H1 (cell line): ENCODE results near the gene ZNF526. TPM values are rescaled to one million over a fixed set of nuclear protein-coding genes. Genes with fewer than 3 reads are reported as not detected.

Experiments
- CTCF ChIA-PET: fragments of 300-600 bp; sonication (Branson Sonifier 250); formaldehyde crosslinking; loops from one replicate; lab custom pipeline; 2021; ENCODE audit not compliant: partially characterized antibody; lab: Charles Lee
- POLR2A ChIA-PET: fragments of 300-600 bp; sonication (Branson Sonifier 250); formaldehyde crosslinking; loops from one replicate; lab custom pipeline; 2021; ENCODE audit warnings: inconsistent platforms; ENCODE audit not compliant: partially characterized antibody; lab: Charles Lee
- DNase-seq, 2 experiments: peaks; one replicate each; pipeline versions ENCODE4 v3.0.0 to v3.0.0-alpha.2; 2010 to 2022; ENCODE audit warnings: low spot score in 2 of 2, low read depth in 1 of 2, mixed read lengths in 1 of 2
- FAIRE-seq: peaks from 2 replicates; lab custom pipeline; 2011; peaks lifted over from hg19 to GRCh38; lab: Jason Lieb, UNC
- H2AFZ ChIP-seq: 2 replicates; pipeline ENCODE4 v1.8.1; 2012; ENCODE audit warnings: low read length, inconsistent platforms
- H2AK5ac ChIP-seq: 2 replicates; pipeline ENCODE4 v1.6.1; 2013; ENCODE audit warnings: low read depth, low read length
- H2BK120ac ChIP-seq: replicated peaks from 2 replicates; pipeline ENCODE3; 2013; ENCODE audit warnings: low read depth, low read length, inconsistent platforms
- H2BK12ac ChIP-seq: 2 replicates; pipeline ENCODE4 v1.6.1; 2013; ENCODE audit warnings: low read depth, low read length
- H2BK15ac ChIP-seq: 2 replicates; pipeline ENCODE4 v1.6.1; 2013; ENCODE audit warnings: low read length
- H2BK20ac ChIP-seq: 2 replicates; pipeline ENCODE4 v1.6.1; 2013; ENCODE audit warnings: low read length
- H2BK5ac ChIP-seq: 2 replicates; pipeline ENCODE4 v1.6.1; 2013; ENCODE audit warnings: low read depth, low read length
- H3K14ac ChIP-seq: 2 replicates; pipeline ENCODE4 v1.6.1; 2013; ENCODE audit warnings: inconsistent platforms; ENCODE audit not compliant: insufficient read length
- H3K18ac ChIP-seq: 2 replicates; pipeline ENCODE4 v1.6.1; 2013; ENCODE audit warnings: low read length; ENCODE audit errors: extremely low read depth
- H3K23ac ChIP-seq: 2 replicates; pipeline ENCODE4 v1.6.1; 2013; ENCODE audit warnings: inconsistent platforms; ENCODE audit not compliant: insufficient read length
- H3K23me2 ChIP-seq: 2 replicates; pipeline ENCODE4 v1.6.1; 2013; ENCODE audit warnings: low read depth, low read length
- H3K27ac ChIP-seq: 2 replicates; pipeline ENCODE4 v1.6.1; 2011; ENCODE audit warnings: low read depth, low read length, inconsistent platforms
- H3K27me3 ChIP-seq, 4 experiments: replicated peaks in 1 of 4; 1 replicate in 1 of 4; 2 replicates in 3 of 4; pipeline versions ENCODE4 v1.6.1 to v1.8.1; 2011 to 2013; ENCODE audit warnings: low read length in 3 of 4, mild to moderate bottlenecking in 3 of 4, inconsistent platforms in 2 of 4, mixed read lengths in 2 of 4, moderate library complexity in 1 of 4; ENCODE audit not compliant: control insufficient read depth in 3 of 4, insufficient read depth in 3 of 4; ENCODE audit errors: extremely low read depth in 1 of 4
- H3K36me3 ChIP-seq, 4 experiments: 2 replicates each; pipeline versions ENCODE4 v1.6.1 to v1.8.1; 2011 to 2013; ENCODE audit warnings: mild to moderate bottlenecking in 4 of 4, low read length in 3 of 4, moderate library complexity in 2 of 4, control low read depth in 1 of 4, inconsistent platforms in 1 of 4; ENCODE audit not compliant: insufficient read depth in 4 of 4, control insufficient read depth in 2 of 4
- H3K4ac ChIP-seq: replicated peaks from 2 replicates; pipeline ENCODE3; 2013; ENCODE audit warnings: low read length, low read depth, mixed read lengths, inconsistent platforms; ENCODE audit not compliant: insufficient read length
- H3K4me1 ChIP-seq, 4 experiments: replicated peaks in 1 of 4; 1 replicate in 1 of 4; 2 replicates in 3 of 4; pipeline versions ENCODE4 v1.6.1 to v1.8.1; 2011 to 2013; ENCODE audit warnings: low read length in 3 of 4, inconsistent platforms in 2 of 4, mixed read lengths in 1 of 4; ENCODE audit not compliant: insufficient read depth in 4 of 4, control insufficient read depth in 3 of 4
- H3K4me2 ChIP-seq, 2 experiments: 2 replicates each; pipeline versions ENCODE4 v1.6.1 to v1.8.1; 2011 to 2013; ENCODE audit warnings: low read depth in 2 of 2, low read length in 2 of 2, control low read depth in 1 of 2, inconsistent platforms in 1 of 2, mild to moderate bottlenecking in 1 of 2; ENCODE audit not compliant: insufficient read depth in 1 of 2
- H3K4me3 ChIP-seq, 4 experiments: fragments of 200-600, 300-600 bp in 1 of 4; sonication (generic), shearing (Covaris generic), sonication (Bioruptor Twin) in 1 of 4; 2 replicates each; pipeline versions ENCODE4 v1.5.1 to v1.8.1; 2011 to 2016; ENCODE audit warnings: low read length in 4 of 4, low read depth in 3 of 4, control low read depth in 2 of 4, inconsistent platforms in 2 of 4, mild to moderate bottlenecking in 2 of 4, mixed read lengths in 1 of 4, moderate library complexity in 1 of 4; ENCODE audit not compliant: insufficient read depth in 2 of 4; ENCODE audit errors: extremely low read depth in 1 of 4
- H3K56ac ChIP-seq: replicated peaks from 2 replicates; pipeline ENCODE3; 2013; ENCODE audit warnings: low read depth, mild to moderate bottlenecking, mixed read lengths, low read length, inconsistent platforms; ENCODE audit not compliant: insufficient read length
- H3K79me1 ChIP-seq: 2 replicates; pipeline ENCODE4 v1.6.1; 2013; ENCODE audit warnings: low read depth, low read length, control low read depth
- H3K79me2 ChIP-seq, 2 experiments: 2 replicates each; pipeline versions ENCODE4 v1.6.1 to v1.8.1; 2012 to 2013; ENCODE audit warnings: low read length in 2 of 2, mild to moderate bottlenecking in 2 of 2, inconsistent platforms in 1 of 2; ENCODE audit not compliant: insufficient read depth in 2 of 2, control insufficient read depth in 1 of 2
- H3K9ac ChIP-seq, 4 experiments: replicated peaks in 1 of 4; 1 replicate in 1 of 4; 2 replicates in 3 of 4; pipeline versions ENCODE4 v1.6.1 to v1.8.1; 2011 to 2013; ENCODE audit warnings: low read depth in 3 of 4, low read length in 3 of 4, control low read depth in 2 of 4, mild to moderate bottlenecking in 2 of 4, moderate library complexity in 2 of 4, inconsistent platforms in 1 of 4; ENCODE audit errors: extremely low read depth in 1 of 4
- H3K9me3 ChIP-seq, 2 experiments: 2 replicates each; pipeline versions ENCODE4 v1.6.1 to v1.8.1; 2012 to 2013; ENCODE audit warnings: mild to moderate bottlenecking in 2 of 2, moderate library complexity in 2 of 2, control low read depth in 1 of 2, inconsistent platforms in 1 of 2, low read depth in 1 of 2, low read length in 1 of 2, mixed read lengths in 1 of 2; ENCODE audit not compliant: insufficient read depth in 2 of 2
- H4K20me1 ChIP-seq, 2 experiments: replicated peaks in 1 of 2; 2 replicates each; pipeline versions ENCODE3 to v1.8.1; 2011 to 2013; ENCODE audit warnings: inconsistent platforms in 2 of 2, low read length in 2 of 2, mild to moderate bottlenecking in 1 of 2; ENCODE audit not compliant: insufficient read depth in 2 of 2, control insufficient read depth in 1 of 2
- H4K5ac ChIP-seq: 2 replicates; pipeline ENCODE4 v1.6.1; 2013; ENCODE audit warnings: low read length, low read depth, mixed read lengths, inconsistent platforms; ENCODE audit not compliant: insufficient read length
- H4K8ac ChIP-seq: 2 replicates; pipeline ENCODE4 v1.8.0; 2013; ENCODE audit warnings: mild to moderate bottlenecking, moderate library complexity, low read length, inconsistent platforms; ENCODE audit not compliant: insufficient read depth; ENCODE audit errors: extremely low read depth
- H4K91ac ChIP-seq: replicated peaks from 2 replicates; pipeline ENCODE3; 2013; ENCODE audit warnings: low read length, mixed read lengths, inconsistent platforms; ENCODE audit not compliant: insufficient read length
- ATF2 ChIP-seq: IDR thresholded peaks from 2 replicates; pipeline ENCODE4 v1.6.1; 2012; ENCODE audit warnings: low read length, inconsistent platforms
- FOSL1 ChIP-seq: IDR thresholded peaks from 2 replicates; pipeline ENCODE4 v1.6.1; 2011; ENCODE audit warnings: mild to moderate bottlenecking, low read depth, low read length, moderate library complexity; ENCODE audit not compliant: insufficient read depth
- HDAC2 ChIP-seq, 2 experiments: fragments of 300-600 bp in 1 of 2; sonication (generic) in 1 of 2; IDR thresholded peaks; 2 replicates each; pipeline ENCODE4 v1.6.1; 2011 to 2012; ENCODE audit warnings: low read depth in 2 of 2, low read length in 2 of 2, mild to moderate bottlenecking in 2 of 2, moderate library complexity in 2 of 2, borderline replicate concordance in 1 of 2, inconsistent platforms in 1 of 2
- MAX ChIP-seq: IDR thresholded peaks from 2 replicates; pipeline ENCODE4 v1.6.1; 2012; ENCODE audit warnings: inconsistent platforms
- RBBP5 ChIP-seq: IDR thresholded peaks from 2 replicates; pipeline ENCODE4 v1.7.1; 2012; ENCODE audit warnings: low read depth, mild to moderate bottlenecking, inconsistent platforms, low read length, moderate library complexity, borderline replicate concordance
- SIN3A ChIP-seq, 2 experiments: IDR thresholded peaks in 1 of 2; conservative IDR thresholded peaks in 1 of 2; 2 replicates each; pipeline ENCODE4 v1.6.1; 2011 to 2012; ENCODE audit warnings: low read length in 2 of 2, improper control_type of control experiment in 1 of 2, low read depth in 1 of 2, mild to moderate bottlenecking in 1 of 2
- TBP ChIP-seq: IDR thresholded peaks from 2 replicates; pipeline ENCODE4 v1.6.1; 2011; ENCODE audit warnings: low read depth, low read length, improper control_type of control experiment
- WGBS, 2 experiments: shearing (Covaris generic) in 1 of 2; methylation state at CpG; one replicate each; pipeline versions ENCODE4 v1.1.6 to v1.1.7; 2013 to 2015; ENCODE audit warnings: low lambda C conversion rate in 2 of 2, mixed read lengths in 2 of 2, inconsistent platforms in 1 of 2, low coverage in 1 of 2, missing lambda C conversion rate in 1 of 2; ENCODE audit not compliant: insufficient replicate concordance in 2 of 2, insufficient coverage in 1 of 2, insufficient read length in 1 of 2; ENCODE audit errors: extremely low coverage in 1 of 2, missing lambda C conversion rate in 1 of 2; 5-methylcytosine and 5-hydroxymethylcytosine counted together
- polyA plus RNA-seq, 7 experiments: library from polyadenylated mRNA; depleted of rRNA in 3 of 7; stranded (reverse) in 5 of 7; unstranded in 2 of 7; fragments of >200 nt in 5 of 7; fragments of 200-250 nt in 2 of 7; gene quantifications; 1 replicate in 5 of 7; 2 replicates in 1 of 7; 4 replicates in 1 of 7; pipeline versions ENCODE4 v1.2.1 to v1.2.3, GENCODE V29; 2011 to 2013; ENCODE audit warnings: missing spikeins in 2 of 7, mixed read lengths in 2 of 7
- total RNA-seq: library from RNA; stranded (reverse); fragmentation: NEBNext Ultra II Directional; extraction: Animal tissue kit (Norgen Biotek cat#: 25700); gene quantifications from 2 replicates; pipeline ENCODE4 v1.2.1, GENCODE V29; 2021

ZNF526 gene
- total and polyA plus RNA-seq, 2 of the 8 experiments (the other 6 are each of a cell fraction or from before 2014, with no cell fraction given), result 8.4 to 14.1 TPM

GRCh38 chr19:42276284-42276683 is 56.2 kb downstream of the ZNF526 start:
- CTCF ChIA-PET, result interaction anchor here (4.8 to 7.4 kb wide), 3 partner anchors 17 to 29 kb away, joined by 42 to 260 read pairs (median 55); partner anchors contain the start of genes ERF and GSK3A
- H3K79me2 ChIP-seq, result peaks cover 0 to 4% of the 10 kb centered on the region in 2 experiments; a peak in 1 of 4 replicates
- H3K4me2 ChIP-seq, result no peak overlapping the region
- H3K23ac ChIP-seq, result no peak overlapping the region
- H2BK15ac ChIP-seq, result no peak overlapping the region
- no peak overlapping the region for H3K27ac ChIP-seq
- DNase-seq (no peak), FAIRE-seq (no peak)
- peaks cover 2% of the 10 kb centered on the region for H3K79me1 ChIP-seq
- H2BK20ac ChIP-seq, result no peak overlapping the region
- no peaks in the 10 kb centered on the region for H3K9me3 ChIP-seq
- no peak overlapping the region for H3K14ac ChIP-seq
- no peak overlapping the region for H4K8ac ChIP-seq
- no peak overlapping the region for H3K4me3 ChIP-seq
- no peak overlapping the region for H2BK5ac ChIP-seq
- H4K91ac ChIP-seq, result no peak overlapping the region
- POLR2A ChIA-PET, result interaction anchor here (1.2 kb wide), 1 partner anchor 18 kb away, joined by 3 read pairs; no protein-coding TSS in a partner anchor
- no peak overlapping the region for H2AK5ac ChIP-seq
- no peak overlapping the region for H4K5ac ChIP-seq
- no peak overlapping the region for H2BK120ac ChIP-seq
- no peak overlapping the region for H2BK12ac ChIP-seq
- H3K23me2 ChIP-seq, result peaks cover 7% of the 10 kb centered on the region; the same call in 1 of the 2 replicates
- no peak overlapping the region for H3K18ac ChIP-seq
- H3K56ac ChIP-seq, result no peak overlapping the region
- 93% methylated on average over 3 of the region's 3 CpGs; no CpG with 5 or more reads in 1 of the 2 experiments for WGBS, 2 experiments
- no peak overlapping the region for H3K4ac ChIP-seq
- H3K36me3 ChIP-seq, result peaks cover 0 to 15% (median 5%) of the 10 kb centered on the region in 4 experiments; a peak in 2 of 8 replicates
- H3K4me1 ChIP-seq, result peaks cover 0 to 12% (median 3%) of the 10 kb centered on the region in 4 experiments; a peak in 5 of 7 replicates
- TF ChIP-seq MAX, result no peak
- no peak for TF ChIP-seq RBBP5
- TF ChIP-seq ATF2, result no peak
- TF ChIP-seq SIN3A (conservative IDR thresholded peaks at IDR 0.05 in 1 of 2, IDR thresholded peaks at IDR 0.05 in 1 of 2; ENCODE audit: low read depth in 1 of 2, low read length in 2 of 2), result no peak
- TF ChIP-seq HDAC2 (IDR thresholded peaks at IDR 0.05; ENCODE audit: borderline replicate concordance in 1 of 2, low read depth in 2 of 2, low read length in 2 of 2), result no peak
- TF ChIP-seq FOSL1, result no peak
- no peak for TF ChIP-seq TBP
- H4K20me1 ChIP-seq, result peaks cover 0 to 10% of the 10 kb centered on the region in 2 experiments
- H2AFZ ChIP-seq, result no peak overlapping the region
- H3K9ac ChIP-seq, result no peak overlapping the region
- no peaks in the 10 kb centered on the region for H3K27me3 ChIP-seq
